Activated CD4-positive, alpha-beta T cell treated with anti-CD3 and anti-CD28 coated beads, Interleukin-10, Interleukin-2, amounts not matched to agents 100 ng/mL and 50 ng/mL, durations not matched to agents 16 hours and 8 hours (primary cell): Measurements from ENCODE around the gene ISM2.

Experiments used
- DNase-seq: peaks from one replicate; pipeline ENCODE4 v3.0.0-alpha.2; 2020

ISM2 gene

GRCh38 chr14:77507762-77508161 lies 9.1 kb upstream of the ISM2 start:
- DNase-seq: no peak

- DNase-seq: no peak
These were observed 6.4 kb upstream of the ISM2 start for GRCh38 chr14:77505031-77505430.

GRCh38 chr14:77503138-77503537 lies 4.5 kb upstream of the ISM2 start:
- DNase-seq: no peak

GRCh38 chr14:77502109-77502782 lies 3.6 kb upstream of the ISM2 start:
- DNase-seq: no peak

GRCh38 chr14:77498984-77499527 lies 440 bp upstream of the ISM2 start:
- no peak for DNase-seq

- no peak for DNase-seq
These were observed 3.3 kb downstream of the ISM2 start for GRCh38 chr14:77495334-77495733.

- no peak for DNase-seq
These were observed 7.6 kb downstream of the ISM2 start for GRCh38 chr14:77491056-77491455.

- no peak for DNase-seq
These were observed 8.1 kb downstream of the ISM2 start for GRCh38 chr14:77490347-77490986.

- no peak for DNase-seq
These were observed 9.6 kb downstream of the ISM2 start for GRCh38 chr14:77489041-77489440.

- DNase-seq: no peak
These were observed 10.1 kb downstream of the ISM2 start for GRCh38 chr14:77488558-77488957.

GRCh38 chr14:77485901-77486678 lies 12.5 kb downstream of the ISM2 start:
- no peak for DNase-seq

- no peak for DNase-seq
These were observed 13.4 kb downstream of the ISM2 start for GRCh38 chr14:77485256-77485655.

GRCh38 chr14:77482422-77482821 lies 16.2 kb downstream of the ISM2 start:
- no peak for DNase-seq

GRCh38 chr14:77478796-77479195 lies 19.8 kb downstream of the ISM2 start:
- DNase-seq: no peak

GRCh38 chr14:77478029-77478428 lies 20.6 kb downstream of the ISM2 start:
- no peak for DNase-seq

- DNase-seq: no peak
These were observed 23.0 kb downstream of the ISM2 start for GRCh38 chr14:77475432-77476115.

GRCh38 chr14:77474479-77475177 lies 24.0 kb downstream of the ISM2 start:
- DNase-seq: no peak

- DNase-seq: no peak
These were observed 24.7 kb downstream of the ISM2 start for GRCh38 chr14:77473921-77474320.

- no peak for DNase-seq
These were observed 28.3 kb downstream of the ISM2 start for GRCh38 chr14:77470224-77470870.

- no peak for DNase-seq
These were observed 29.1 kb downstream of the ISM2 start for GRCh38 chr14:77469539-77469938.

- DNase-seq: no peak
These were observed 29.5 kb downstream of the ISM2 start for GRCh38 chr14:77469067-77469505.

GRCh38 chr14:77467801-77468200 lies 30.8 kb downstream of the ISM2 start:
- DNase-seq: no peak
